ENCODE measurements around the gene NR4A3. TPM values are rescaled to one million over a fixed set of nuclear protein-coding genes. Genes with fewer than 3 reads are reported as not detected.

The NR4A3 gene
- total RNA-seq, 1 experiment from 2014 or later = 0.24 TPM

DNA sequence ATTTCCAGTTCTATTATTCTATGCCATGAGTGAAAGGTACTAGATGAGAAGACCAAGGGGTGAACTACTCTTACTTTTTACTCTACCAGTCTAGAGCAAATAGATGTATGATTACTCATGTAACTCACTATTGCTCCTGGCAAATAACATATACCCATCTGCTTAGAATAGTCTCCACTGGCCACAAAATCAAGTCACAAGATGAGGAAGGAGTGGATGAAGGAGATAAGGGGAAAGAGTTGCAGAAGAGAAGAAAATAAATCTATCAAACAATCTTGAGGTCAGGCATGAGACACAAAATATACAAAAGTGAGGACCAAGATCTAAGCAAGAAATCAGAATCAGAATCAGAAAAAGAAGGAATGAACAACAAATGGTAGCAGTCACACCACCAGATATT is 13.7 kb upstream of the NR4A3 start:
- no peaks in the 10 kb centered on the region for H3K9me3 Mint-ChIP-seq
- H3K9ac ChIP-seq (ENCODE audit: extremely low read depth, insufficient read length, low read length) = no peak overlapping the region
- no peak overlapping the region for H2BK12ac ChIP-seq (ENCODE audit: insufficient read length, low read depth, low read length)
- no peak overlapping the region for H2BK120ac ChIP-seq (ENCODE audit: low read depth, low read length, poor library complexity, severe bottlenecking)
- no peak overlapping the region for H3K4ac ChIP-seq (ENCODE audit: low read depth, low read length)
- H3K4me2 ChIP-seq (ENCODE audit: insufficient read depth, insufficient read length, low read length) = no peak overlapping the region
- no peaks in the 10 kb centered on the region for H3K23me2 ChIP-seq (ENCODE audit: insufficient read length, low read depth, low read length, poor library complexity, severe bottlenecking)
- no peak overlapping the region for H2AFZ ChIP-seq (ENCODE audit: low read length)
- H4K91ac ChIP-seq (ENCODE audit: insufficient read length, low read depth, low read length) = no peak overlapping the region
- no peak overlapping the region for H3K18ac ChIP-seq (ENCODE audit: insufficient read length, low read depth, low read length)
- DNase-seq = no peak
- TF ChIP-seq, protein P1, sequence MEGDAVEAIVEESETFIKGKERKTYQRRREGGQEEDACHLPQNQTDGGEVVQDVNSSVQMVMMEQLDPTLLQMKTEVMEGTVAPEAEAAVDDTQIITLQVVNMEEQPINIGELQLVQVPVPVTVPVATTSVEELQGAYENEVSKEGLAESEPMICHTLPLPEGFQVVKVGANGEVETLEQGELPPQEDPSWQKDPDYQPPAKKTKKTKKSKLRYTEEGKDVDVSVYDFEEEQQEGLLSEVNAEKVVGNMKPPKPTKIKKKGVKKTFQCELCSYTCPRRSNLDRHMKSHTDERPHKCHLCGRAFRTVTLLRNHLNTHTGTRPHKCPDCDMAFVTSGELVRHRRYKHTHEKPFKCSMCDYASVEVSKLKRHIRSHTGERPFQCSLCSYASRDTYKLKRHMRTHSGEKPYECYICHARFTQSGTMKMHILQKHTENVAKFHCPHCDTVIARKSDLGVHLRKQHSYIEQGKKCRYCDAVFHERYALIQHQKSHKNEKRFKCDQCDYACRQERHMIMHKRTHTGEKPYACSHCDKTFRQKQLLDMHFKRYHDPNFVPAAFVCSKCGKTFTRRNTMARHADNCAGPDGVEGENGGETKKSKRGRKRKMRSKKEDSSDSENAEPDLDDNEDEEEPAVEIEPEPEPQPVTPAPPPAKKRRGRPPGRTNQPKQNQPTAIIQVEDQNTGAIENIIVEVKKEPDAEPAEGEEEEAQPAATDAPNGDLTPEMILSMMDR (conservative IDR thresholded peaks at IDR 0.05) = no peak
- H3K27me3 ChIP-seq (ENCODE audit: insufficient read depth, low read length) = no peaks in the 10 kb centered on the region
- no peak overlapping the region for H3T11ph ChIP-seq (ENCODE audit: low read length)
- H3K14ac ChIP-seq (ENCODE audit: insufficient read depth, low read length) = no peak overlapping the region
- H3K27me3 Mint-ChIP-seq (ENCODE audit: low read depth) = no peaks in the 10 kb centered on the region
- no peak overlapping the region for H3K27ac ChIP-seq (ENCODE audit: insufficient read length, low read depth, low read length)
- H3K4me1 ChIP-seq (ENCODE audit: insufficient read depth, low read length) = peaks cover 8% of the 10 kb centered on the region; the same call in 1 of the 2 replicates
- H4K5ac ChIP-seq (ENCODE audit: insufficient read length, low read depth, low read length) = no peak overlapping the region
- no peak overlapping the region for H3K23ac ChIP-seq (ENCODE audit: insufficient read length, low read depth, low read length)
- H2BK15ac ChIP-seq (ENCODE audit: low read depth, low read length) = no peak overlapping the region
- H3K27ac Mint-ChIP-seq = no peak overlapping the region
- no peaks in the 10 kb centered on the region for H3K79me2 ChIP-seq (ENCODE audit: insufficient read depth, low read length)
- no peak overlapping the region for H4K8ac ChIP-seq (replicated peaks; ENCODE audit: insufficient read length, low read depth, low read length)
- no peak overlapping the region for H2AK5ac ChIP-seq (ENCODE audit: insufficient read length, low read length)
- peaks cover 0 to 4% (median 0%) of the 10 kb centered on the region in 3 experiments; a peak in 1 of 7 replicates for H3K36me3 Mint-ChIP-seq (ENCODE audit: insufficient read depth in 1 of 3, low read depth in 3 of 3)
- H3K9me3 ChIP-seq (ENCODE audit: control insufficient read depth, low read depth, low read length) = no peaks in the 10 kb centered on the region
- H3K79me1 ChIP-seq (ENCODE audit: insufficient read depth, low read depth, low read length, poor library complexity, severe bottlenecking) = no peaks in the 10 kb centered on the region
- H2BK5ac ChIP-seq (ENCODE audit: insufficient read length, low read length) = no peak overlapping the region
- no peak overlapping the region for H3K4me3 Mint-ChIP-seq
- no peak overlapping the region for H3K56ac ChIP-seq (ENCODE audit: insufficient read length, low read depth, low read length)
- peaks cover 36 to 42% of the 10 kb centered on the region in 2 experiments for H3K4me1 Mint-ChIP-seq
- no peaks in the 10 kb centered on the region for H4K20me1 ChIP-seq (ENCODE audit: control insufficient read depth, insufficient read depth, insufficient read length)
- no peak overlapping the region for H2BK20ac ChIP-seq (ENCODE audit: low read depth, low read length, poor library complexity, severe bottlenecking)

Measured in H9 (cell line).